ENCODE results near the gene GLT8D2.

Gene GLT8D2

GRCh38 chr12:103964805-103965204 lies 85.2 kb downstream of the GLT8D2 start:
- Mint-ChIP-seq H3K27ac (peak overlapping the region; percentile 96), H3K27me3 (no peaks in the 10 kb centered on the region), H3K4me1 (peaks cover 29% of the 10 kb centered on the region), H3K9me3 (no peaks in the 10 kb centered on the region), H3K4me3 (peak overlapping the region; percentile 97), H3K36me3 (peaks cover 5% of the 10 kb centered on the region)
- no peak for DNase-seq (ENCODE audit: low spot score in 2 of 2)
- no peak for ATAC-seq (ENCODE audit: low read depth)

- H3K4me1 Mint-ChIP-seq: peaks cover 18% of the 10 kb centered on the region
- no peaks in the 10 kb centered on the region for H3K9me3 Mint-ChIP-seq
- no peaks in the 10 kb centered on the region for H3K36me3 Mint-ChIP-seq
- no peak overlapping the region for H3K4me3 Mint-ChIP-seq
- DNase-seq (ENCODE audit: low spot score in 2 of 2) (no peak), ATAC-seq (ENCODE audit: low read depth) (no peak)
- H3K27ac Mint-ChIP-seq: peak overlapping the region; percentile 55
- no peaks in the 10 kb centered on the region for H3K27me3 Mint-ChIP-seq
Observed at GRCh38 chr12:103962493-103962892, 87.5 kb downstream of the GLT8D2 start.

GRCh38 chr12:103960616-103961227 lies 89.3 kb downstream of the GLT8D2 start:
- no peak overlapping the region for H3K27ac Mint-ChIP-seq
- H3K4me1 Mint-ChIP-seq: peaks cover 18% of the 10 kb centered on the region
- no peaks in the 10 kb centered on the region for H3K9me3 Mint-ChIP-seq
- H3K27me3 Mint-ChIP-seq: no peaks in the 10 kb centered on the region
- no peak overlapping the region for H3K4me3 Mint-ChIP-seq
- ATAC-seq (ENCODE audit: low read depth): no peak
- DNase-seq (ENCODE audit: low spot score in 2 of 2): no peak
- peaks cover 1% of the 10 kb centered on the region for H3K36me3 Mint-ChIP-seq

GRCh38 chr12:103958621-103959020 lies 91.4 kb downstream of the GLT8D2 start:
- H3K9me3 Mint-ChIP-seq: no peaks in the 10 kb centered on the region
- DNase-seq (ENCODE audit: low spot score in 2 of 2): no peak
- H3K36me3 Mint-ChIP-seq: peaks cover 1% of the 10 kb centered on the region
- peaks cover 21% of the 10 kb centered on the region for H3K4me1 Mint-ChIP-seq
- no peak overlapping the region for H3K27ac Mint-ChIP-seq
- ATAC-seq (ENCODE audit: low read depth): no peak
- no peaks in the 10 kb centered on the region for H3K27me3 Mint-ChIP-seq
- no peak overlapping the region for H3K4me3 Mint-ChIP-seq

GRCh38 chr12:103957865-103958388 lies 92.1 kb downstream of the GLT8D2 start:
- H3K27ac Mint-ChIP-seq: peak overlapping the region; percentile 98
- no peaks in the 10 kb centered on the region for H3K9me3 Mint-ChIP-seq
- DNase-seq (ENCODE audit: low spot score in 2 of 2): no peak
- no peaks in the 10 kb centered on the region for H3K27me3 Mint-ChIP-seq
- no peak for ATAC-seq (ENCODE audit: low read depth)
- H3K4me1 Mint-ChIP-seq: peaks cover 22% of the 10 kb centered on the region
- H3K36me3 Mint-ChIP-seq: peaks cover 2% of the 10 kb centered on the region
- peak overlapping the region; percentile 99 for H3K4me3 Mint-ChIP-seq

- peaks cover 25% of the 10 kb centered on the region for H3K4me1 Mint-ChIP-seq
Observed at GRCh38 chr12:103956509-103957027, 93.4 kb downstream of the GLT8D2 start.

GRCh38 chr12:103955811-103956508 lies 94.0 kb downstream of the GLT8D2 start:
- peak overlapping the region; percentile 98 for H3K27ac Mint-ChIP-seq
- H3K9me3 Mint-ChIP-seq: no peaks in the 10 kb centered on the region
- peak overlapping the region; percentile 99 for H3K4me3 Mint-ChIP-seq
- H3K27me3 Mint-ChIP-seq: no peaks in the 10 kb centered on the region
- H3K36me3 Mint-ChIP-seq: peaks cover 8% of the 10 kb centered on the region
- DNase-seq (ENCODE audit: low spot score in 2 of 2) (no peak), ATAC-seq (ENCODE audit: low read depth) (no peak)
- H3K4me1 Mint-ChIP-seq: peaks cover 25% of the 10 kb centered on the region

More at GRCh38 chr12:103956509-103957027, 93.4 kb downstream of the GLT8D2 start:
- DNase-seq (ENCODE audit: low spot score in 2 of 2) (no peak), ATAC-seq (ENCODE audit: low read depth) (no peak)
- Mint-ChIP-seq H3K27ac (peak overlapping the region; percentile 98), H3K9me3 (no peaks in the 10 kb centered on the region), H3K36me3 (peaks cover 8% of the 10 kb centered on the region), H3K27me3 (no peaks in the 10 kb centered on the region), H3K4me3 (peak overlapping the region; percentile 99)

- H3K27ac Mint-ChIP-seq: peak overlapping the region; percentile 22
- DNase-seq (ENCODE audit: low spot score in 2 of 2) (no peak), ATAC-seq (ENCODE audit: low read depth) (no peak)
- no peaks in the 10 kb centered on the region for H3K9me3 Mint-ChIP-seq
- H3K4me1 Mint-ChIP-seq: peaks cover 24% of the 10 kb centered on the region
- H3K4me3 Mint-ChIP-seq: no peak overlapping the region
- no peaks in the 10 kb centered on the region for H3K27me3 Mint-ChIP-seq
- H3K36me3 Mint-ChIP-seq: peaks cover 17% of the 10 kb centered on the region
Observed at GRCh38 chr12:103952497-103952896, 97.5 kb downstream of the GLT8D2 start.

GRCh38 chr12:103948746-103949406 lies 101.1 kb downstream of the GLT8D2 start:
- Mint-ChIP-seq H3K36me3 (peaks cover 26% of the 10 kb centered on the region), H3K27me3 (no peaks in the 10 kb centered on the region), H3K4me3 (no peak overlapping the region), H3K27ac (no peak overlapping the region), H3K9me3 (no peaks in the 10 kb centered on the region), H3K4me1 (peaks cover 6% of the 10 kb centered on the region)
- DNase-seq (ENCODE audit: low spot score in 2 of 2) (no peak), ATAC-seq (ENCODE audit: low read depth) (no peak)

- Mint-ChIP-seq H3K27me3 (no peaks in the 10 kb centered on the region), H3K4me1 (peaks cover 6% of the 10 kb centered on the region), H3K36me3 (peaks cover 27% of the 10 kb centered on the region), H3K9me3 (no peaks in the 10 kb centered on the region), H3K27ac (no peak overlapping the region), H3K4me3 (no peak overlapping the region)
- DNase-seq (ENCODE audit: low spot score in 2 of 2): no peak
- no peak for ATAC-seq (ENCODE audit: low read depth)
Observed at GRCh38 chr12:103947871-103948555, 102.0 kb downstream of the GLT8D2 start.

GRCh38 chr12:103944964-103945363 lies 105.0 kb downstream of the GLT8D2 start:
- peaks cover 5% of the 10 kb centered on the region for H3K4me1 Mint-ChIP-seq
- no peak for DNase-seq (ENCODE audit: low spot score in 2 of 2)
- H3K27ac Mint-ChIP-seq: no peak overlapping the region
- H3K36me3 Mint-ChIP-seq: peaks cover 40% of the 10 kb centered on the region
- H3K27me3 Mint-ChIP-seq: no peaks in the 10 kb centered on the region
- no peak overlapping the region for H3K4me3 Mint-ChIP-seq
- ATAC-seq (ENCODE audit: low read depth): no peak
- no peaks in the 10 kb centered on the region for H3K9me3 Mint-ChIP-seq
